ENCODE data around the gene TUBGCP2.

TUBGCP2 gene

GRCh38 chr10:133308421-133309099 lies at the start of gene TUBGCP2, which contains the start of gene ZNF511:
TUBGCP2 (minus strand) TSS chr10:133308872; CDS start chr10:133302941, 5,931 bp downstream.
ZNF511 (plus strand) TSS chr10:133308914; CDS start chr10:133308944, 30 bp downstream.
- peak; percentile 90 for DNase-seq

GRCh38 chr10:133357285-133358161 lies 48.9 kb upstream of the TUBGCP2 start, which contains the start of gene FUOM:
FUOM (minus strand) TSS chr10:133358019; CDS start chr10:133358007, 12 bp downstream.
- peak; percentile 79 for DNase-seq

GRCh38 chr10:133356549-133357284 lies 48.0 kb upstream of the TUBGCP2 start:
- DNase-seq: no peak

- no peak for DNase-seq
Measured at GRCh38 chr10:133355991-133356390, 47.3 kb upstream of the TUBGCP2 start.

GRCh38 chr10:133355266-133355665 lies 46.6 kb upstream of the TUBGCP2 start:
- DNase-seq: no peak

GRCh38 chr10:133354672-133355240 lies 46.1 kb upstream of the TUBGCP2 start:
- no peak for DNase-seq

- no peak for DNase-seq
Measured at GRCh38 chr10:133353988-133354605, 45.4 kb upstream of the TUBGCP2 start.

- DNase-seq: no peak
Measured at GRCh38 chr10:133353202-133353959, 44.7 kb upstream of the TUBGCP2 start.

- no peak for DNase-seq
Measured at GRCh38 chr10:133351408-133352318, 43.0 kb upstream of the TUBGCP2 start.

GRCh38 chr10:133350950-133351329 lies 42.3 kb upstream of the TUBGCP2 start:
- DNase-seq: no peak

- no peak for DNase-seq
Measured at GRCh38 chr10:133350283-133350949, 41.7 kb upstream of the TUBGCP2 start.

- DNase-seq: no peak
Measured at GRCh38 chr10:133349577-133350011, 40.9 kb upstream of the TUBGCP2 start.

- no peak for DNase-seq
Measured at GRCh38 chr10:133349160-133349568, 40.5 kb upstream of the TUBGCP2 start.

- no peak for DNase-seq
Measured at GRCh38 chr10:133347710-133348517, 39.2 kb upstream of the TUBGCP2 start.

GRCh38 chr10:133346413-133346812 lies 37.7 kb upstream of the TUBGCP2 start:
- no peak for DNase-seq

- DNase-seq: no peak
Measured at GRCh38 chr10:133344236-133344635, 35.6 kb upstream of the TUBGCP2 start.

- DNase-seq: no peak
Measured at GRCh38 chr10:133343558-133343957, 34.9 kb upstream of the TUBGCP2 start.

GRCh38 chr10:133342942-133343341 lies 34.3 kb upstream of the TUBGCP2 start:
- DNase-seq: no peak

- no peak for DNase-seq
Measured at GRCh38 chr10:133341983-133342382, 33.3 kb upstream of the TUBGCP2 start.
